HL-60/S4 treated with phorbol 12-myristate 13-acetate at 8.2 ng/mL for 4 days and 3 days (cell line): ENCODE results near the gene GLB1L.

Experiments used
- in situ Hi-C: fragments of 300-500 bp; cut with MboI; formaldehyde crosslinking; loops from 2 replicates; pipeline ENCODE4 v1.15.0; 2022; ENCODE audit warnings: low sequenced_read_pairs

GLB1L gene

DNA sequence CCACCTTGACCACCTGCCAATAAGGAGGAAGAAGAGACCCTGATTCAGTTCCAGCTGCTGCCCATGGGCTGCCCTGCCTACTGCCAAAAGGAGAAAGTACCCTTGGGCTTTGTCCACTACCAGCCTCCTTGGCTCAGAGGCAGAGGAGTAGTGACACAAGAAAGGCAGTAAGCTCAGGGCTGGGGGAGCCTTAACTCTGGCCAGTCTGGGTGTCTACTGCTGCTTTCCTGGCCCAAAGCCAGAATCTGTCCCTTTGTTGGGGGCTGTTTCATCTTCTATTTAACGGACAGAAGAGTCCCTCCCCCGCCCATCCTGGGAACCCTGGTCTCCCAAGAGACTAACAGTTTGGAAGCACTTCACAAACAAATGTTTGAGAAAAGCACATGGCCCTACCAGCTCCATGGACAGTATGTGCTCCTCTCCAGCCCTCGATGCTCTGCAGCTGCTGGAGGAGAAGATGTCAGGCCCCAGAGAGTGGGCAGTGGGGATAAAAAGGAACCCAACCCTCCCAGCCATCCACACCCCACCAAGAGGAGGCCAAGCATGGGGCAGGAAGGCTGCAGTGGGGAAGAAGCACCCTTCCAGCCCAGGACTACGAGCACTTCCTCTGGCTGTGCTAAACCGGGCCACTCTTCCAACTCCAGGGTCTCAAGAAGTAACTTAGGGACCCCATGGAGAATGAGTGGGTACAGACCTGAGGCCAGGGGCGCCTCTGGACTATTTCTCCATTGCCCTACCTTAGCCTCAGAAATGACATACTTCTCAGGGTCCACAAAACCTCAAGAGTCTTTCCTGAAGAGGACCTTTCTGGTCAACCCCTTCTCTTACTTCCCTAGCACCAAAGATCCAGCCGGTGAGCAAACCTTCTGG is 17.0 kb downstream of the GLB1L start:
- in situ Hi-C loops, result no loop called here

DNA sequence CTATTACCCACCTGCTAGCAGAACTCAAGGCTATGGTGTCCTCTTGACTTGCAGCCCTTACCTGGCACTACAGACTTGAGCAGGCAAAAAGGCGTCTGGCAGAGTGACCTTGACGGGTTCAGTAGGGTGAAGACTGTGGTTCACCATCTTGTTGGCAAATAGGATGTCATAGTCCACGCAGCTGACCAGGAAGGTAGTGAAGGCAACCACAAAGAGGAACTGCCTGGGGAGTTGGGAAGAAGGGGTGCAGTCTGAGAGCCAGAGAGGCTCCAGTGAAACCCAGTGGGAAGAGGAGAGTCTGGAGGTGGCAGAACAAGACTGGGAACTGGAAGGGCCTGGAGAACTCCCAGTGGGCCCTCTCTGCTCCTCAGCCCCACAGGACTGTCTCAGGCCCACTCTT is 19.9 kb downstream of the GLB1L start:
- in situ Hi-C loops, result no loop called here

DNA sequence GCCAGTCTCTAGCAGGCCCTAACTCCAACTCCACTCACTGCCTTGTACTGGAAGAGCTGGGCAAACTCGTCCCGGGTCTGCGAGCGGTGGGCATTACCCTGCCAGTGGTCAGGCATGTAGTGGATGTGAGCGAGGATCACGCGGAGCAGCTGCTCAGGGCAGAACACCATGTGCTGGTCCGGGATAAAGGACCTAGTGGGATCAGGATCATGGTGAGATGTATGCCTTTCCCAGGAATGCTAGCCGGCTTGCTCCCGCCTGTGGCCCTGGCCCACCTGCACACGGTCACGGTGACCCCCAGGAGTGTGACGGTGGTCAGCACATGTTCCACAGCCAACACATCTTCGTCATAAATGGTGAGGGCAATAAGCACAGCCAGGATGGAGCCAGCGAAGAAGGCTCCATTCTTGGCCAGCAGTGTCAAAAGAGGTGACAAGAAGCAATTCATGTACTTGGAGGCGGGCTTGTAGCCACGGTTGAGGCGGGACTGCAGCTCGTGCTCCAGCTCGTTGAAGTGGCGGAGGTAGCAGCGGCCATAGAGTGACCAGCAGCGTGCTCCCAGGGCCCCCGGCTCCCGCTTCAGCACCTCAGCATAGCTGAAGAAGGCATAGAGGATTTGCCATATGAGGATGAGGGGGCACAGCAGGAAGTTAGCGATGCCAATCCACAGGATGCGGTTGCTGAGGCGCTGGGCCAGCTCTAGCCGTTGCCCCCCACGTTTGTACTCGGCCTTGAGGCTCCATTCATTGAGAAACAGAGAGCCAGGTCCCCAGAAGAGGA is 21.2 kb downstream of the GLB1L start:
- in situ Hi-C loops, result no loop called here

DNA sequence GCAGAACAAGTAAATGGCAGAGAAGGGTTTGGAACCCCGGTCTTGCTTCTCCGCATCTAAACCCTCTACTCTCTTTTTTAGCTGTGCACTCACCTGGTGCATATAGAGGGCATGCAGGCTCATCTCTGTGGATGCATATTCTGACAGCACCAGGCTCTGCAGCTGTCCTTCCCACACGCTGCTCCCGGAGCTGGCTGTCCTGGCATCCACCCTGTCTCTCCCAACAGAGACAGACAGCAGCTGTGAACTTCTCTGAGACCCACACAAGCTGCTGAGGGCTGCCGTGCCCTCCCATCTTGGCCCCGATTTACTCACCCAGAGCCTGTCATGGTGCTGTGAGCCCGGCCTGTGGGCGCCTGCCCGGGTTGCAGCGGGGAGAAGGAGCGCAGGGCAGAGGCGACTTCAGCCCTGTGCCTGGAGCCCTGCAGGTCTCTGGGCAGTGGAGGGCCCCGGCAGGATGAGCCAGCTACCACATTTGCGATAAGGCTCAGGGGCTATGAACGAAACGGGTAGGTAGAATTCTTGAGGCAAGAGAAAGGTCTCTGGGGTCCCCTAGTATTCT is 23.2 kb downstream of the GLB1L start:
- in situ Hi-C loops, result no loop called here

DNA sequence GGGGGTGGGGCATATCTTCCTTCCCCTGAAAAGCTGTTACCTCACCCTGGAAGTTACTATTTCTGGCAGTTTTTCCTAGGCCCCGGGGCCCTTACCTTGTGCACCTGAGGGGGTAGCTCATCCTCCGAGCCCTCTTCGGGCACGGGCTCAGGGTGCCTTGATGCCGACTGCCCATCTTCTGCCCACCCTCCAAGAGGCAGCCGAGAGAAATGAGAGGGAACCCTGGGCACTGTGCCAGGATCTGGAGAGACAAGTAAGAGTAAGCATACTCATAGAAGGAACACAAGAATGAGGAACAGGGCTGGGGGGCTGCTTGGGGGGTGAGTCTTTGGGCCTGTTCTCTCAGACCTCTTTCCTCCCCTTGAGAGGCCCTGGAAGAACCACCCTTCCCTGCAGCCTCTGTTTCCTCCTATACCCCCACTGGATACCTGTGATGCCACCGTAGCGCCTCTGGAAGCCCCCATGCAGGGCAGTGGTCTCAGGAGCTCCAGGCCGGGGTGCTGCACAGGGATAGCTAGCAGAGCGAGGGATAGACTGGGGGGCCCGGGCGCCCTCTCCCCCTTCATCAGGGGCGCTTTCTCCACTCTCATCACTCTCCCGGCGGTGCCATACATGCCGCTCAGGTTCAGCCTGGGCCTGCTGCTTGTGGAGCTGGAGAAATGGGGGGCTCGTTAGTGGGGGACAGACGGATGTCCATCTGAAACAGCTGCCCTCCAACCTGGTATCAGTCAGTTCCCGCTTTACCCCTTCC is 24.4 kb downstream of the GLB1L start:
- in situ Hi-C loops, result no loop called here

DNA sequence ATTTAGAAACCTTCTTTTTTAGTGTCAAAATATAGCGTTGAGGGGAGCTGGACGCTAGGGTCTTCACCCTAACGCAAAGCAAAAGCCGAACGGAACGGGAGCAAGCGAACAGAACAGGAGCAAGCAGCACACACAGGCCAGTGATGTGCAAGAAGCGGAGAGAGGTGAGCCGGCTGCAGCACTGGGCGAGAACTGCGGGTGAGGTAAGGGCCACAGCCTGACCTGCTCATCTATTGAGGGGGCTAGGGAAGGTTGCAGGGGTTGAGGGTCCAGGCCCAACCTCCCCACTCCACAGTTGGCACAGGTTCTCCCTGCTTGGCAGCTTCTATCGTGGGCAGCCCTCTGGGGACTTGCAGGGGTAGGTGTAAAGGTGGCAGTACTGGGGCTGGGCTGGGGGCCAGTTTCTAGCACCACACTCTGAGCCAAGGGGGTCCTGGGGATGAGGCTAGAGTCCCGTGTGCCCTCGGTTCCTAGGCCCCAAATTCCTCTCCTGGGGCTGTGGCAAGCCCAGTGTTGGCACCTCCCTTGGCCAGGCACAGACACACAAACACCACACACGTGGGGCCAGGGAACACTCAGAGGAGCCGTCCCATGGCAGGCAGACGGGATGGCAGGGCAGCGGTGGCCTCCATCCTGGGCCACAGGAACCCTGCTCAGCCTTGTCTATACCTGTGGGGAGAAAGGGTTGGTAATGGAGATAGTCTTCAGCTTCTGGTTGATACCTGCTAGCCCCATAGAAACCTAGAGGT is 25.3 kb downstream of the GLB1L start:
- in situ Hi-C loops, result no loop called here

DNA sequence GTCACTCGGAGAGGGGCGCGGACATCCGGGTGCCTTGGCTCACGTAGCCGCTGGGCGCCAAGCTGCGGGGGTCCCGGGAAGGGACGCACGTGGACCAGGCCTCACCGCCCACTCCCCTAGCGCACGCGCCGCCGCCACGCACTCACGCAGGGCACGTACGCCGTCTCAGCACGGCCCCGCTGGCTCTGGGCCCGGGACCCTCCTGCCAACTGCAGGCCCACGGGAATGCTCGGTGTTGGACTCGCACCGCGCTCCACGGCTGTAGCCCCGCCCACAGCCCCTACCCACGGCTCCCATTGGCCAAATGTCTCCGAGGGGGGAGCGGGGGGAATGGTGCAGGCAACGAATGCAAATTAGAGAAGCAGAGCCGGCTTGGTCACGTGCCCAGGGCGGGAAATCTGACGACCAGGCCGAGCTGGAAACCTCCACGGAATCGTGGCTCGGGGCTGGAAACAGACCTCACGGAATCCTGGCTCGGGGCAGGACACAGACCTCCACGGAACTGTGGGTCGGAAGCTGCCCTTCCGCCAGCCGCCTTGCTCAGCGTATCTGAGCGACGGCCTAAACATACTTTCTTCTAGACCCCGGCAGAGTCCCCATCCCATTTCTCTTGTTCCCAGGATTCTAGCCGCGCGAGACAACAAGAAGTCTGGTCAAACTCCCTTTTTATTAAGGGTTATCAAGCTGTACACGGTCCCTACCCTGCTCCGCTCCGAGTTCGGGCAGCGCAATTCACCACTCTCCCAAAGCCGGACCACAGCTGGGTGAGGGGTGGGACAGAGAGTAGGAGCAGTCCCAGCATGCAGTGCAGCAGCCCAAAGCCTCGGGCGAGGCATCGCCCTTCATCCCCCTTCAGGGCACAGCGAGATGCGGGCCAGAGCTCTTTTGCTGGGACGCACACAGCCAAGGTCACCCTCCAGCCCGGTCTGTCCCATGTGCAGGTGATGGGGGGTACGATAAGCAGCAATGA is 26.2 kb downstream of the GLB1L start, which contains the start of gene ABCB6:
ABCB6 (minus strand) TSS at position 227 of the 970 bp plus-strand sequence. CDS start 285 bp downstream, outside the sequence.
- in situ Hi-C loops, result no loop called here

DNA sequence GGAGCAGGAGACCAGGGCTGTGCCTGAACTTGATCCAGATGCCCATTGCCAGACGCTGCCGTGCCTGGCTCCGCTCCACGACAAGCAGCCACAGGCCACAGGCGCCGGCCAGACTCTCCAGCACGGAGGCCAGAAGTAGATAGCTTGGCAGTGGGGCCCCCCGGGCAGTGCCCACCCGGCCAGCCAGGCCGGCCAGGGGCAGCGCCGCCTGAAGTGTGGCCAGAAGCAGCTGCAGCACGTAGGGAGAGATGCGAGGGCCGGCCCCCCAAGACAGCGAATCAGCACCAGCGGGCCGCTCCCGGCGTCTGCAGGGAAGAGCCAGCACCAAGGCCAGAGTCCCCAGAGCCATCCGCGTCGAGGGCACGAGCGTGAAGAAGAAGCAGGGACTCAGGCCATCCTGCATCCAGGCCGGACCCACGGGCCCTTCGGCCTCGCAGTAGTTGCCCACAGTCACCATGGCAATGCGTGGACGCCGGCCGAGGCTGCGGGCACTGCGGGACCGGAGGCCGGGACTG is 27.0 kb downstream of the GLB1L start:
- in situ Hi-C loops, result no loop called here

DNA sequence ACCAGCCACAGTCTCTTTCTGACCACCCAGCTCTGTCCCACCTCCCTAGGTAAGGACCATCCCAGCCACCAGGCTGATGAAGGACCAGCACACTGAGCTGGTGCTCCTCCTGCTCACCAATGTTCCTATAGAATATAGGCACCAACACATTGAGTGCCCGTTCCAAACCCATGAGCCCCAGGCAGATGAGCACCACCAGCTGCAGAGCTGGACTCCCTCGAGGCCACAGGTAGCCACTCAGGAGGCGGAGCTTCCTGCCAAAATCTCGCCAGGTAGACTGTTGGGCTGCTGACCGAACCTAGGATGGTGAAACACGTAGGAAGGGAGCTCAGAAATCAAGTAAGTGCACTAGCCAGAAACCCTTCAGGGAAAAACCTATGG is 28.7 kb downstream of the GLB1L start:
- in situ Hi-C loops, result no loop called here

DNA sequence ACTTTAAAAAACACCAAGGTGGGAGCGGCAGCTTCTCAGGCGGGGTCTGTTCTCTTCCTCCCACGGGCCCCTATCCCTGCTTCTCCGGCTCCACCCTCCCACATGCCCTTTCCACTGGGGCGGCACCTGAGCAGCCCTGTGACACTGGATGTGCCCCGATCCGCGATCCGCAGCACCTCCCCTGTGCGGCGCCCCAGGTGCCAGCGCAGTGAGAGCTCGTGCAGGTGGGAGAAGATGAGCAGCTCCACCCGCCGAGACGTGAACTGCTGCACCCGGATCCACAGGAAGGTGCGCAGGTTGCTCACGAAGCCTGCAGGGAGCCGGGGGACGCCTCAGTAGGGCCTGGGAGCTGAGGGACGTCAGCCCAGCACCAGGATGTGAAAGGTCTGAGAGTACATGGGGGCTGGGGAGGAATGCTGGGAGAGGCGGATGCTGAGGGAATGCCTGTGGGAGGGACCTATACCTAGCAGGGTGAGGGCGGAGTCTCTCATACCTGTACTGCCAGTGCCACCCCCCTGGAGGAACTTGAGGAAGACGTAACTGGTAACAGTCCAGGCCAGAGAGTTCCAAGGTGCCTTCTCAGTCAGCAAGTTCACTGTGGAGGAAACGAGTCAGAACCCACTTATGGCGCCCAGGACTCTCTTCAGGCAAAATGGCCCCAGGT is 29.2 kb downstream of the GLB1L start:
- in situ Hi-C loops, result no loop called here

DNA sequence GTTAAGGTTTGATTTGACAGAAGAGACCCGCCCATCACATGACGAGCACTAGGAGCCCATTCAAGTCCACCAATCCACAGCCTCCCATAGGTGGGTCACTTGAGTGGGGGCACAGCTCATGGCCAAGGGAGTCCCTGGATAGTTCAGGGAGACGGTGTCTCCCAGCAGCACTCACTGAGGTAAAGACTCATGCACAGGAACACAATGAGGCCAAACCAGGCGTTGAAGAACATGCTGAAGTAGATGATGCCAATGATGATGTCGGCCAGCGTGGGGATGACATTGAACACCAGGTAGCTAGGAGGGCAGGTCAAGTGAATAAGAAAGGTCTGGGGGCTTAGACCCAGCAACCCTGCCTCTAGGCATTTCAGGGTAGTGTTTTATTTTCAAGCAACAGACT is 30.5 kb downstream of the GLB1L start:
- in situ Hi-C loops, result no loop called here

DNA sequence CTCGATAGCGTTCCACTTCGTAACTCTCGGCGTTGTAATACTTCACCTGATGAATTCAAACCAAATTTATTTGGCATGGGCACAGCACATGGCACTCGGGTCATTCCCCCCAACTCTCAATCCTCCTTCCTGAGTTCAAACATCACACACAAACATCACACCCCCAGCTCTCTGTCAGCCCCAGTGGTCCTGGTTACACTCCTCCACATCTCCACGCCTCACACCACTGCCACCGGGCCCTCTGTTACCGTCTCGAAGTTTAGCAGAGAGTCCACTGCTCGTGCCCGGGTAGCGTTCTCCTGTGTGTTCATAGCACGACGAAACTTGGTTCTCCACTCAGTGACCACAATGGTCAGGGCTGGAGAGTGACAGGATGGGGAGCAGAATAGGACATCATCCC is 31.1 kb downstream of the GLB1L start:
- in situ Hi-C loops, result no loop called here

DNA sequence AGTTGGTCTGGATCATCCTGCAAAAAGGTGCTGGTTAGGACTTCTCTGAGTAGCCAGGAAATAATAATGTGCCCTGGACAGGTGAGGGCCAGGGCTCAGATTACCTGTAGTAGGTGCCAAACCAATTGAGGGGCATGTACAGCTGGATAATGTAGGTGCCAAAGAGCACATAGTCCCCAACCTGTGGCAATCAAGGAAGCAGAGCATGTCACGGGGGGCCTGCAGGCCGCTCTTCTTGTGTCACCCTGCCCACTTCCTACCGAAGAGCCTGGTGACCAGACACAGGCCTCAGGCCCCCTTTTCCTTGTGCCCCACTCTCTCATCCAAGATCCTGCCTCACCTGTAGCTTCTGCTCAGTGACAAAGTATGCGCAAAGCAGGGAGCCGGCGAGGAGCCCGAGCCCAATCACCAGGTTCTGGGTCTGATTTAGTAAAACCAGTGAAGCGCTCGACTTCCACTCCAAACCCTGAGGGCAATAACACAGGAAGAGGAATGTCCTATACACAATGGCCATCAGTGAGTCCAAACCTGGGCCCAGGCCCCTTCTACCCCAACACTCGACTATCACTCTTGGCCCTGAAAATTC is 31.7 kb downstream of the GLB1L start:
- in situ Hi-C loops, result no loop called here

DNA sequence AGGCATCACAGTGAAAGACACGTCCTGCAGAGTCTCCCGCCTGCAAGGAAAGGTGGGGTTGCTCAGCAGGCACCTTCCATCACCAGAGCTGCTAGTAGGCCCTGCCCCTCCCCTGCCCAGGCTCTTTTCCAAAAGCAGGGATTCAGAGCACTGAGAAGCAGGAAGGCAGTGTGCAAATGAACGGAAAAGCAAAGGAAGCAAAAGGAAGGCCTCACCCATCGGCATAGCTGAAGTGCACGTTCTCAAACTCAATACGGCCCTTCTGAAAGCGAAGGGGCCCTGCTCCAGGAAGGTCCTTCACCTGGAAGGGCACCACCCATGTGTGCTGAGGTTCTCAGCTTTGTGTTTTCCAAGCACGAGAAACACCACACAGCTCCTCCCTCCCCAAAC is 32.2 kb downstream of the GLB1L start:
- in situ Hi-C loops, result no loop called here

DNA sequence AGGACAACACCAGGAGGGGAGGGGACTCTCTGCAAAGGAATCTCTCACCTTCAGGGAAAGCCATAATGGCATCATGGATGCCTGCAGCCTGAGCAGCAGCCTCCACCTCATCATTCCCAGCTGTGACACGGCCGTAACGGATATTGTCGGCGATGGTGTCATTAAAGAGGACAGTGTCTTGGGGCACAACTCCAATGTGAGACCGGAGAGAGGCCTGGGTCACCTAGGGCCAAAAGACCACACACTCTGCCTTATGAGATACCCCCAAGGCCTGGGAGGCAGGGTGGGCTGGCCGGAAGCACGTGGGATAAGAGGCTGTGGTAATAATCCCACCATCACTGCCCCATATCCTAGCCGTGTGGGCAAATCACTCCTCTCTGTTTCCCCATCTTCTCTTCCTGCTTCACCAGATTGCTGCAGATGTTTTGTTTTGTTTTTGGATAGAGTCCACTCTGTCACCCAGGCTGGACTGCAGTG is 34.3 kb downstream of the GLB1L start:
- in situ Hi-C loops, result no loop called here

DNA sequence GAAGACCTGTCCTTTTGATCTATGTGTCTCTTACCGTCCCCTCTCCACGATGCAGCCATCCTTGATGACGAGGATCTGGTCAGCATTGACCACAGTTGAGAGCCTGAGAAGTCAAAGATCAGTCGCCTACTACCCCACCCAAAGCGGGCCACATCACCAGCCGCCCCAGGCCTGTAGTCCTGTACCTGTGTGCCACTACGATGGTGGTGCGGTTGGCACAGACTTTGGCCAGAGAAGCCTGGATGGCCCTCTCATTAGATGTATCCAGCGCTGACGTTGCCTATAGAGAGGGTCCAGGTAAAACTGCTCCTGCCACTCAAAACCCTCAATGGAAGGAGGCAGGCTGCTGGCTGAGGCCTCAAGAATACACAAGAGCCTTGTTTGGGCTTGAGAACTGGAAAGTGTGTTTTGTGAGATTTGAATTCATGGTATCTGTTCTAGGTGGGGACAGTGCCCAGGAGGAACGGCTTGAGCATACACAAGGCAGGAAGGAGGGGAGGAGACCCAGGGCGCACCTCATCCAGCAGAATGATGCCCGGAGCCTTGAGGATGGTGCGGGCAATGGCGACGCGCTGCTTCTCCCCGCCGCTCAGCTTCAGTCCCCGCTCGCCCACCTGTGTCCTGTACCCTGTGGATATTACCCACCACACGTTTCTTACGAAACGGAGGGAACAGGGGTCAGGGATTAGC is 34.9 kb downstream of the GLB1L start:
- in situ Hi-C loops, result no loop called here
